HG03060 (cell line): ENCODE results near the gene ADAMTS2.

Source experiments
- ATAC-seq: cut with Tn5 transposase; IDR thresholded peaks from one replicate; pipeline ENCODE4 v1.9.1; 2021; ENCODE audit warnings: low read depth, moderate number of reproducible peaks; ENCODE audit not compliant: unreplicated experiment

Gene ADAMTS2

DNA sequence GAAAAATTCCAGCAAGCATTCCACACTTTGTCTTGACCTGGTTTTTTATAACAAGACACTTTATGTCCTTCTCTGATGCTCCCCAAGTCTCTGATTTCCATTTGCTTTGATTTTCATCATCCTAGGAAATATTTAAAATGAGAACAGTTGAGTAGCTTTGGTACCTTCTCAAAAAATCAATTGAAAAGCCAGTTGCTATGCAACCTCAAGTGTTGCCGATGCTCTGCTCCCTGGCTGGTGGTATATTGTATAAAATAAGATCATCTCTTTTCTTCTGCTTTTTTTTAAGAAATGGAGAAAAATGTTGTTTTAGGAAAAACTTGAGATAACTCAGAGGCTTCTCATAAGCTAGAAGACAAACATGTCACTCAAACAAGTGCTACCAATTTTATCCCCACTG lies 175.4 kb downstream of the ADAMTS2 start:
- ATAC-seq = no peak

DNA sequence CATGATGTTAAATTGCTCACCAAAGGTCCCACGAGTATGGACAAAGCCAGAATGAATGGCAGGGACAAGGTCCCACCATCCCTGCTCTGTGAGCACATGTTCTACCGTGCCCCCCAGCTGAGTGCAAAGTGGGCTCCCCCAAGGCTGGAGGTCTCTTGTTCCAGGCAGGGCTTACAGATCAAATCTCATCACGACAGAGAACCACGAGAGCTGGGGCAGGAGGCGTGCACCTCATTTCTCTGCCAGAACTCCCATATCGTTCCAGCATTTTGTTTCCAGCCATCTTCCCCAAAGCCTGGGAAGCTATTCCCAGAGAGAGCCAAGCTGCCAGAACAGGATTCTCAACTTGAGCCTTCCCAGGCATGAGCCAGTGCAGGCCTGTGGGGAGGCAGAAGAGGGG lies 176.6 kb downstream of the ADAMTS2 start:
- ATAC-seq = no peak

DNA sequence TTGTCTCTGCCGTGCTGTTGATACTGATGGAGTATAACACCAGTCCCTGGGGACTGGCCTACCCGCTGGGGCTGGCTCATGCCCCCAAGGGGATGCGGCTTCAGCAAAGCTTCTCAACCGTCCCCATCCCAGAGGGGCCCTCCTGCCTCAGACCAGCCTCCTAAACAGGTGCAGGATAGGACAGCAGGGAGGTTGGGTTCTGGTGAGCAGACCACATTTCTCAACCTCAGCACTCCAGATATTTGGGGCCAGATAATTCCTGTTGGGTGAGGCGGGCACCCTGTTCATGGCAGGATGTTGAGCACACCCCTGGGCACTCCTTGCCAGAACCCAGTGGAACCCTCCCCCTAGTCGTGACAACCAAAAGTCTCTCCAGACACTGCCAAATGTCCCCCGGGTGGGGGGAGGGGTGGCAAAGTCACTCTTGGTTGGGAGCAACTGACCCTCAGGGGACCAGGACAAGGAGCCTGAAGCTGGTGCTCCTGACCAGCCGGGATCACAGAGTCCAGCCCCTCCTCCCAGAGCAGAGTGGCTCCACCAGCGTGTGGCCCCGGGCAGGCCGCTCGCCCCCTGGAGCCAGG lies 177.3 kb downstream of the ADAMTS2 start:
- ATAC-seq = no peak

DNA sequence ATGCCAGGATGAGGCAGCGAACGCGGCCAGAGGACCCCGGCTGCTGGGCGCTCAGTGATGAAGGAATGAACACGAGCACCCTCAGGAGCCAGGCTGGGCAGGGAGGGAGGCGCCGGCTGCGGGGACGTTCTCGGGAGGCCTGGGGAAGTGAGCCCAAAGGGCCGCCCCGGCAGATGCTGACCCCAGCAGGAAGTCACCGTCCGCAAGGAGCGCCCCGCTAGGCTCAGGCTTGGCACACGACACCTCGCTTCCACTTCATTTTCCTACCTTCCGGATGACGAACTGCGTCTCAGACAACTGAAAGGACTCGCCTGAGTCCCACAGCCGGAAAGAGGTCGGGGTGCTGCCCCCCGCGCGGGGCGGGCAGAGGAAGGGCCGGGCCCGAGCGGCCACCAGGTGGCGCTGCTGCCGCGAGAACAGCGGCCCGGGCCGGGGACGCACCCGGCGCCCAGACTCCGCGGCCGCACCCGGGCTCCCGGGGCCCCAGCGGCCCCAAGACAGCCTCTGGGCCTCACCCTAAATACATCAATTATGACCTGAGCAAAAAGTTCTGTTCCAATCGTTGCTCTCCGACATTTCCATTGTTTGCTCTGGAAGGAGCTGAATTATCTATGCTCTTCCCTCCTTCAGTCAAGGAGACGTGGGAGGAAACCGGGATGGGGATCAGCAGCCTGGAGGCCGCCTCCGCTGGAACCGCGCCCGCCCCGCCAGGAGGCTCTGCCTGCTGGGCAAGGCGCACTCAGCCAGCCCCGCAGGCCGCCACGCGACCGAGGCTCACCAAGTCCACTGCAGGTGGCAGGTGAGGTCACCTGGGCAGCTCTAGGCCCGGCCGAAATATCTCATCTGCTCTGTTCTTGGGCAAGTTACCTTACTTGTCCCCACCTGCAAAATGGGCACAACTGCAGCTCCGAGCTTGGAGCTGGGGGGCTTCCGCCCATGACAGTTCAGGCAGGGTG lies 178.1 kb downstream of the ADAMTS2 start:
- ATAC-seq = no peak

DNA sequence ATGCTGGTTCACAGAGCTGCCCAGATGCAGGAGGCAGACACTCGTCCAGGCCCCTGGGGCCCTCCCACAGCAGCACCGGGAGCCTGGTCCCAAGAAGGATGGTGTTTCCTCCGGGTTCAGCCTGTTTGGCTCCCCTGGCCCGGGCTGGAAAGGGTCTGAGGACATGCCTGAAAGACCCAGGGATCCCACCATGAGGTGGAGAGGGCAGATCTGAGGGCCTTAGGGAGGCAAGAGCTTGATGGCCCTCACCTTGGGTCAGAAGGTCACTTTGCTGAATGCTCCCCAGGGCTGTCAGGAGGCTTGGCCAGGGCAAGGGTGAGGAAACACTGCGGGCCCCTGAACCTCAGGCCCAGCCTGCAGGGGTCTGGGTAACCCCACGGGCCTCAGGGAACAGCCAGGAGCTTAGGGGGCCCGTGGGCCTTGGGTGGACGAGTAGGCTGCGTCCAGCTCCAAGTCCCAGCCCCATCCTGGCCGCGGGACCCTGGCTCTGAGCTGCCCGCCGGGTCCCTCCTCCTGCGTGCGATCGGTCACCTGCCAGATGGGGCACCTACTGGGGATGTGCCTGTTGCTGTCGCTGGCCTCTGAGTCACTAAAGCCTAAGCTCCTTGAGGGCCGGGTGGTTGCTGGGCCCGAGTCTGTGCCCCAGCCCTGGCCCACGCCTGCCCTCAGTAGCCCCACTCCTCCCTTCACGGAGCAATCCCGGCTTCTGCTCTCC lies 178.9 kb downstream of the ADAMTS2 start:
- no peak for ATAC-seq

DNA sequence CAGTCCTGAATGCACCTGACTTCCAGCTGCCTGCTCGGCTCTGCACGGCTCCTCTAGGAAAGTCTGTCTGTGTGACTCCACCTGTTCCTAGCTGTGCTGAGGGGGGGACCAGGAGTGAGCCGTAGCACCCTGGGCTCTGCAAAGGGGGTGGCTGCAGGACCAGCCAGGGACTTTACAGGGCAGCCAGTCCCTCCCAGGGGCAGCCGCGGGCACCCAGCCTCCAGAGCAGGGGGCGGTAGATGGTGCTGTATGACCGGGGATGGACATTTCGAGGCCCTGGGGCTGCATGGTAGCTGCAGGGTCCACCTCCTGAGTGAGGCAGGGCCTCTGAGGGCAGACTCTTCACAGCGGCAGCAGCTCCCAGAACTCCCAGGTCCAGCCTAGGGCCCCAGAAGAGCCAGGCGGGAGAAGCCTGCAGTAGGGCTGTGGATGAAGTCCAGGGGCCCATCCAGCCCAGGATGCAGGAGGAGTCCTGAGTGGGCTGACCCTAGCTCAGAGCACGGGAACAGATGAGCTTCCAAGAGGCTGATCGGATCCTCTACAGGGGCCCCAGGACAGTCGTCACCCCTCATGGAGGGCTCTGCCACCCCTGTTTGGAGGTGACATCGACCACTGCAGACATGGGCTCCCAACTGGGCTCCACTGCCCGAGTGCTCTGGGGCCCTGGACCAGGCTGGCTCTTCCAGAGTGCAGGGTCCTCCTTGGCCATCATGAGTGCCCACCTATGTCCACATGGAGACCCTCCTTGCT lies 179.7 kb downstream of the ADAMTS2 start:
- ATAC-seq = no peak

DNA sequence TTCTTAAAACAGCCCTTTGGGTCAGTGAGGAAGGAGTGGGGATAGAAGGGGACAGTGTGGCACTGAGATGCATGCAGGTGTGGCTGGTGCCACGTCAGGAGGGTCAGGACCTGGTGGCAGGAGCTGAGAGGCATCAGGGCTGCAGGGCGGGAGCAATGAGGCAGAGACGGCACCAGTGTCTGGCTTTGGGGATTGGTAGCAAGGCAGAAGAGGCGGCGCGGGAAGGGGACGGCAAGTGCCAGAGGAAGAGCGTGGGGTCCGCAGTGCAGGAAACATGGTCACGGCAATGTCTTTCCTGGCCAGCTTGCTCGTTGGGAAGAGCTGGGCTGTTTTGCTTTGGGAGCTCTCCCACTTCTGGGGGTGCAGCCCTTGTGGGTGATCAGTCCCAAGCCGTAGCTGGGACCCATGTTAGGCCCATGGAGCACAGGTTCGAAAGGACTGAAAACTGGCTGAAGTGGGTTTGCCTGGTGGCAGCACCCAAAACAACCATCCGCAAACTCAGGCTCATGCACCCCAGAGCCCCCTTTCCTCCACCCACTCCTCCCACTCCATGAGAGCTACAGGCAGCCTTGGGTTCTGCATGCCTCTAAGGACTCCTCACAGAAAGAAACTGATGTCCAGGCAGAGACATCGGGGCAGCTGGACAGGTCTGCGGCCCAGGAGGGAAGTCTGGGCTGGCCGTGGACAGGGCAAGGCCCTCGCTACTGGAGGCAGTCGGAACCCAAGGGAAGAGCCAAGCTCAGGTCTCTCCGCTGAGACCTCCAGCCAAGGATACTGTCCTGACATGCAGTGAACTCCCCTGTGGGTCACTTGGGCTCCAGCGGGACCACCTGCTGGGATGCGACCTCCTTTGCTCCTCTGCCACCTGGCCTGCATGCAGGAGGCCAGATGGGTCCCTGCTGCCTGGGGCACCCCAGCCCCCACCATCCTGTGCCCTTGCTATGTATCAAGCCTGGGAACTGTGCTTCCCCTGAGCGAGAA lies 180.6 kb downstream of the ADAMTS2 start:
- no peak for ATAC-seq

DNA sequence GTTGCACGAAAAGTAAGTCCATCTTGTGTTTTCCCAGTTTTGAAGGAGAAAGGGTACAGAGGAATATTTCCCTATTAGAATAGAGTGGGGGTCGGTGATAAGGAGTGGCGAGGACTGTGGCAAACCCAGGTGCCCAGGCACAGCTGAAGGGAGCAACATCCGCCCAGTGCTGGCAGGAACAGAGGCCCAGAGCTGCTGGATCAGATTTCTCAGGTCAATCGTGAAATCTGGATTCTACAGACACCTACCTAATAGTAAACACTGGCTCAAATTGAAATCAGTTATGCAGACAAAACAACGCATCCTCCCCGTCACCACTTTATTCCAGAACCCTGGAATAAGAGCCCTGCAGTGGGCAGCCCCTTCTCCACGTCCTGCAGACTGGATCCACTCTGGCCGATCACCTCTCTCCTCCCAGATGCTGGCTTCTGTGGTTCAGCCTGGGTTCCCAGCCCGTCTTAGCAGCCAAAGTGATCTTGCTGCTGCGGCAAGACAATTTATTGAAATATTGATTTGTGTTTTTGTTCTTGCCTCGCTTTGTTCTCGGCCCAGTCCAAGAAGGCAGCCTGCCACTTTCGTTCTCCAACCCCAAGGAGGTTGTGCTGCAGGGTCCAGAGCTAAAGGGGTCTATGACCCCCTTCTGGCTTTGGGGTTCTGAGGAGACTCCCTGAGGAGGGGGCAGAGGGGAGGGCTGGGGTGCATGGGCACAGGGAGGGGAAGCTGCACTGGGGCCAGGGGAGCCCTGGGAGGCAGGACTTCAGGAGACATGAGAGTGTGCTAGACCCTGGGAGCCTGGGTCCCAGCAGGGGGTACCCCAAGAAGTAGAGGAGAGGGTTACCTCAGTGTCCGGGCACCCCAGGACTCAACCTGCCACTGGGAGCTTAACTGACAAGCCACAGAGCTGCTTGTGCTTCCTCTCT lies 181.8 kb downstream of the ADAMTS2 start:
- no peak for ATAC-seq

DNA sequence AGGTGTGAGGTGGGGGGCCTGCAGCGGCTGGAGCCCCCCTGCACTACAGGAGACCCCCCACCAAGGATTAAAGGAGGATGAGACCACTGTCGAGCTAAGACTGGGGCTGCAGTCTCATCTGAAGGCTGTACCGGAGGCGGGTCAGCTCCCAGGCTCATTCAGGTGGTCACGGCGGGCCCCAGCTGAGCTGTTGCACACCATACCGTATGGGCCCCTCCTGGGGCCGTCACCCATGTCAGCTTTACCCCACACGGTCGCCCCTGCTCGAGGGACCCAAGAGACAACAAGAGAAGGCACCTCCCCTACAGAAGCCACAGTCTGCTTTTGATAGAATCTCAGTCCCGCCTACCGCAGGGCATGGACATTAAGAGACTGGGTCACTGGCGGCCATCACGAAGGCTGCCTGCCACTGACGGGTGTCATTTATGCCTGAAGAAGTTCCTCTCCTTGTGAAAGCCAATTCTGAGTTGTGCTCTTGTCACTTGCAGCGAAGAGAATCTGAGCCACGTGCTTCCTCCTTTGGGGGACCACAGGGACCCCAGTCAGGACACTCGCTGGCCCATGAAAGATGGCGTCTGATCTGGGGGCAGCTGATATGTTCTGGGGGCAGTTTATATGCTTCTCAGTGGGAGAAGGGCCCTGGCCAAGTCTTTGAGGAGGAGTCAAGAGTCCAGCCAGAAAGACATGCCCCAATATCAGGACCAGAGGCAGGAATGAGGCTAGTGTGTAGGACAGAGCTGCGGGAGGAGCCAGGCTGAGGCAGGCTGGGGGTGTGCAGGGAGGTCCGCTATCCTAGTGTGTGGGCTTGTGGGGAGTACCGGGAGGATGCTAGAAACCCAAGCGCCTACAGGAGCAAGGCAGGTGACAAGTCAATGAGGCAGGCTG lies 182.7 kb downstream of the ADAMTS2 start:
- ATAC-seq = no peak

DNA sequence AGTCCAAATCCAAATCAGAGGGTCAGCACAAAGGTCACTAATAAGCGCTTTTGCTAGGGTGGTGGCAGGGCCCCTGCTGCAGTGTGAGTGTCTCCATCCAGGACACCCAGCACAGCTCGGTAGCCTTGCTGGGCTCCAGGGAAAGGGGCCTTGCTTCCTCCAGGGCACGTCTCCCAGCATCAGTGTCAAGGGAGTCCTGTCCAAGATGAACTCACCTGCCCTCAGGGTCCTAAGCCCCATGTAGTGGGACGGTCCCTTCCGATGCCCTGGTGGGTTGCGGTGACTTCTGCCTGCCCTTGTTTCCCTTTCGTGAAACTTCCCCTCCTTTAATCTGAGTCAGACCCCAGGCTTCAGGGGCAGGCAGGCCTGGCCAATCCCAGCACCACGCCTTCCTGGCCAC lies 183.4 kb downstream of the ADAMTS2 start:
- no peak for ATAC-seq

DNA sequence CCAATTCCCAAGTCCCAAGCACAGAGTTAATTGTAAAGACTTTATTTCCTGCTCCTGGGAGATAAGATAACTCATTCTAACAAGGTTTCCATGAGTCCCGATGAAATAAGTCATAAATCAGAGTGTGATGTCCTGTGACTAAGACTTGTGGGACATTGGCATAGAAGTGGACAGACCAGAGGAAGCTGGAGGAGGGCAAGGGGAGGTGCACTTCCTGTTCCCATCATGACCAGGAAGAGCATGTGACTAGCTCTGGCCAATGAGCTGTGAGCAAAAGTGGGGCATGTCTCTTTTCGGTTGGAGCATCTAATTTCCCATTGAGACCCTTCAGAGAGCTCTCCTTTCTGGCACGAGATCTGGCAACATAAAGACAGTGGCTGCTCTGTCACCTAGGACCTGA lies 184.7 kb downstream of the ADAMTS2 start:
- no peak for ATAC-seq

DNA sequence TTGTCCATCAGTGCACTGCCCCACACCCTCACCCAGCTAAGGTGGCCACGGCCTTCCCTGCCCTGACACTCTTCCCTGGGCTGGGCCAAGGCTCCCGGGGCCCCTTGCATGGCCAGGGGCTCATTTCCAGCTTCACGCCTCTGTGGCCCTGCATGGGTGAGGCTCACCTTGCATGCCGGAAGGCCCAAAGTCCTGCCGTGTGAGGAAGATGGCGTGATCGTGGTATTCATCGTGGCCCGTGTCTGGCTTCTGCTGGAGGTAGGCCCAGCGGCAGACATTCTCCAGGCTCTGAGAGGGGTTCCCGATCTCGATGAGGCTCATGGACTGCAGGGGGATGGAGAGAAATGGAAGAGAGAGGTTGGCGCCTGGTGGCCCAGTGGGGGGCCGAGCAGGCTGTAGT lies 186.7 kb downstream of the ADAMTS2 start:
- no peak for ATAC-seq

DNA sequence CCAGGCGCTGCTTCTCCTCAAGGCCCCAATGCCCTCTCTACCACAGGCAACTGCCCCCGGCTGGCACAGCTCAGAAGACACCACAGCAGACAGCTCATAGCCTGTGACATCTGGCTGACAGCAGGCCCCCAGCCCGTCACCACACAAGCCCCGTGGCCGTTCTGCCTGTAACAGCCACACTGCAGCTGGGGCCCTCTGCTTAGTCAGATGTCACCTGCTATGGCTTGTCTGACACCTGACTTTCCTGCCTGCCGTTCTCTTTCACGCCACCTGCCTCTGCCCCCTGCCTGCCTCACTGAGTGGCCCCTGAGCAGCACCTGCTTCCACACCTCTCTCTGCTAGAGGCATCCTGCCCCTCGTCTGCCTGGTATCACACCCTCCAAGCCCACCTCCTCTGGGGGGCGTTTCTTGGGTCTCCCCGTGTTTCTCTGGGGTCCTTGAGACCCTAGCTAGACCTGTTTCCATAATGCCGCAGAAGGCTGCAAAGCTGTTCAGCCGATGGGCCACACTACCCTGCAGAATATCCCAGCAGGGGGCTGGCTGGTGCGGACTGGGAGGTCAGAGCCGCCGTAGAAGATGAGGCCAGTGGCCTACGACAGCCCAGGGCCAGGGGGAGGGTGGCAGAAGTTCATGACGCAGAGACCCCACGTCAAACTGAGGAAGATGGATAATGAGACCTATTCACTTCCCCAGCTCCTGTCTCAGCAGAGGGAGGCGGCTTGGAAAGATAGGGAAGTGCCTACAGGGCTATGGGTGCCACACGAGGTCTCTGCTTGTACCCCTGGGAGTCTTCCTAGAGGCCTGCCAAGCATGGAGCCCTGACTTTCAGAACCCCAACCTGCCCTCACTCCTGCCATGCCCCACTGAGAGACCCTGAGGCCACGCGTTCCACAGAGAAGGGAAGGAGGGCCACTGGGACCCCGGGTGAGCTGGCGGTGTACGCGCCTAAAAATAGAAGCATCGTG lies 190.0 kb downstream of the ADAMTS2 start:
- ATAC-seq = no peak

DNA sequence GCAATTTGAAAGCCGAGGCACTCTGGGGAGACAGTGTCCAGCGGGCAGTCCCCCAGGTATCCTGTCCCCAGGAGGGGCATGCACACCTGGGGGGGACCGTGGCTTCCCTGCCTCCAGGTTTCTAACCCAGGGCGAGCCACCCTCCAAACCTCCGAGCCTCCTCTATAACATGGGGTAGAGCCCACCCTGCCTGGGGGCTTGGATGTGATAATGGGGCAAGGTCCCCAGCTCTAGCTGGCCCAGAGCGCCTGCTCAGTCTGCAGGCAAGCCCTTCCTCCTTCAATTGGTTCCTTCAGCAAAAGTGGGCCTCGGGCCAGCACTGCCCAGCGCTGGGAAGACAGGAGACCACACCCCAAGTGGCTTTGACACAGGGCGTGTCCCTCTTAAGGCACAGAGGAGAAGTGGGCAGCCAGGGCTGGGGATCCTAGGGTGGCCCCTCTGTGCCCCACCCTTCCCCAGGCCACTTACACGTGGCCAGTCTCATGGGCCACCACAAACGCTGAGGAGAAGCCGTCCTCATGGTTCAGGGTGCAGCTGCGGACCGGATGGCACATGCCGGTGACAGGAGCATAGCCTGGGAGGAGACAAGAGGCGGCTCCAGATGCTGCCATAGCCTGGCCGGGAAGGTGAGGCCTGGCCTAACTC lies 190.8 kb downstream of the ADAMTS2 start:
- ATAC-seq = no peak

DNA sequence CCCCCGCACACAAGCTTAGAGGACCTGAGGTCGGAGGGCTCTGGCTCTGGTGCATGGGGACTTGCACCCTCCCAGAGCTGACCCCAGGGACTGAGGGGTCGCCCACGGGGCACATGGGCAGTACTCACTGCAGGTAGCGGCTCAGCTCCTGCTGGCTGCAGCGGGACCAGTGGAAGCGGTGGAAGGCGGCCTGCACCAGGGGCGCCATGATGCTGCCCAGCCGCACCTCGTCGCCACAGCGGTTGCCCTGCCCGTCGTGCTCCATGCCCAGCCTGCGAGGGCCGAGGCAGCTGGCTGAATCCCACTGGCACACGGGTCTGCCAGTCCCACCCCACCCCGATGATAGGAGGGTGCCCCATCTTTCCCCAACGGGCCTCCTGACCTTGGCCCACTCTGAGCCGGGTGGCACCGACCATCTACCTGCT lies 191.3 kb downstream of the ADAMTS2 start:
- no peak for ATAC-seq

DNA sequence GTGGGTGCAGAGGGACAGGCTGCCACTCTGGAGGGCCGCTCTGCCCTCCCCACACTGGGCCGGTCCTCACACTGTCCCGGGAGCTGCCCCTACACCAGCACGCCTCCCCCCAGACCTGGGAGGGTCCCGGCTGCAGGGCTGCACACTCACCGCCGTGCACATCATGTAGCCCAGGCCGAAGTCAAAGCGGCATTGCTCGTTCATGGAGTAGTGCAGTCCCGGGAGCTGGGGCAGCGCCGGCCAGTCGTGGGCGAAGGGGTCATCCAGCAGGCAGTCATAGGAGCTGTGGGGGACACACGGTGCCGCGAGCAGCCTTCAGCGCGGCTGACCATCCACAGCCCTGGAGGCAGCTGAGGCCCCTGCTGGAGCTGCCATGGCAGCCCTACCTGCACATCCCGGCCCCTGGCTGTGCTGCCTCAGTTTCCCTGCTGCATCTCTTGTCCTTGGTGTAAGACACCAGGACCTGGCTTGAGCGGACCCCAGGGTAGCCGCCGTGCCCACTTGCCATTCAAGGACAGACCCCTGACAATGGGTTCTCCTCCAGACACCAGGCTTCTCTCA lies 191.8 kb downstream of the ADAMTS2 start:
- ATAC-seq = no peak
